ENCODE data around the gene EPHA6.

DNA sequence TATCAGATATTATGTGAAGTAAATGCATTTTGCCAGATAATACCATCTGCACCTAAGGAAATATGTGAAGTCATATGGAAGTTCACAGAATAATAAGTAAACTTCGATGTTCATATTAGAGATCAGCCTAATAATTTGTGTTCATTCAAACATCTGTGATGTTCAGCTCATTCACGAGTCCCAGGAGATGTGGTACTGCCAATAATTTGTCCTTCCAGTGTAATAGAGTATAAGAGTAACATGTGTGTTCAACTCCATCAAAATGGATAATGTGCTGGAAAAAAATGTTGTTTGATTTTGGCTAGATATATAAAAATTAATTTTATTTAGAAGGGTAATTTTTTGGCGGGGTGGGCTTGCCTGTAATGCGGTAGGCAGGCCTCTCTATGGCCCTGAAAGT lies 874.7 kb downstream of the EPHA6 start:
- TF ChIP-seq, protein P1, sequence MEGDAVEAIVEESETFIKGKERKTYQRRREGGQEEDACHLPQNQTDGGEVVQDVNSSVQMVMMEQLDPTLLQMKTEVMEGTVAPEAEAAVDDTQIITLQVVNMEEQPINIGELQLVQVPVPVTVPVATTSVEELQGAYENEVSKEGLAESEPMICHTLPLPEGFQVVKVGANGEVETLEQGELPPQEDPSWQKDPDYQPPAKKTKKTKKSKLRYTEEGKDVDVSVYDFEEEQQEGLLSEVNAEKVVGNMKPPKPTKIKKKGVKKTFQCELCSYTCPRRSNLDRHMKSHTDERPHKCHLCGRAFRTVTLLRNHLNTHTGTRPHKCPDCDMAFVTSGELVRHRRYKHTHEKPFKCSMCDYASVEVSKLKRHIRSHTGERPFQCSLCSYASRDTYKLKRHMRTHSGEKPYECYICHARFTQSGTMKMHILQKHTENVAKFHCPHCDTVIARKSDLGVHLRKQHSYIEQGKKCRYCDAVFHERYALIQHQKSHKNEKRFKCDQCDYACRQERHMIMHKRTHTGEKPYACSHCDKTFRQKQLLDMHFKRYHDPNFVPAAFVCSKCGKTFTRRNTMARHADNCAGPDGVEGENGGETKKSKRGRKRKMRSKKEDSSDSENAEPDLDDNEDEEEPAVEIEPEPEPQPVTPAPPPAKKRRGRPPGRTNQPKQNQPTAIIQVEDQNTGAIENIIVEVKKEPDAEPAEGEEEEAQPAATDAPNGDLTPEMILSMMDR (IDR thresholded peaks at IDR 0.05) = no peak
- TF ChIP-seq EZH2 (IDR thresholded peaks at IDR 0.05) = no peak

All from neural progenitor cell (in vitro differentiated cells).